Cardiac muscle cell (in vitro differentiated cells and primary cell): ENCODE measurements around the gene CREB5. TPM values are rescaled to one million over a fixed set of nuclear protein-coding genes. Genes with fewer than 3 reads are reported as not detected.

Experiments used
- DNase-seq, 2 donors: peaks; one replicate each; pipeline versions ENCODE4 v3.0.0 to v3.0.0-alpha.2; 2010 to 2017; ENCODE audit warnings: low read depth in 1 of 2, low spot score in 1 of 2
- H3K27ac ChIP-seq: fragments of 200-600 bp; sonication (generic); 2 replicates; pipeline ENCODE4 v1.5.1; 2016
- H3K27me3 ChIP-seq: fragments of 200-600 bp; sonication (generic); 2 replicates; pipeline ENCODE4 v1.6.0; 2016; ENCODE audit warnings: control low read depth
- H3K36me3 ChIP-seq: fragments of 200-600 bp; sonication (generic); 2 replicates; pipeline ENCODE4 v1.5.1; 2016; ENCODE audit warnings: control low read depth
- H3K4me1 ChIP-seq: fragments of 200-600 bp; sonication (generic); 2 replicates; pipeline ENCODE4 v1.8.1; 2017; ENCODE audit warnings: low read depth, mild to moderate bottlenecking, mixed run types
- H3K4me3 ChIP-seq: fragments of 200-600 bp; sonication (generic); 2 replicates; pipeline ENCODE4 v1.5.1; 2016; ENCODE audit warnings: mild to moderate bottlenecking
- H3K9me3 ChIP-seq: fragments of 200-600 bp; sonication (generic); 2 replicates; pipeline ENCODE4 v1.5.1; 2017; ENCODE audit warnings: low read depth, mild to moderate bottlenecking, control low read depth
- CTCF ChIP-seq: IDR thresholded peaks from 2 replicates; pipeline ENCODE4 v1.5.1; 2012; ENCODE audit warnings: low read depth, mild to moderate bottlenecking, low read length
- polyA plus RNA-seq: library from polyadenylated mRNA; unstranded; fragments of >200 nt; fragmentation: Nextera tagmentation; extraction: Ambion mirVana; gene quantifications from 2 replicates; pipeline ENCODE4 v1.2.1, GENCODE V29; 2016
- total RNA-seq: library from RNA; depleted of rRNA; stranded (reverse); fragments of >200 nt; gene quantifications from 2 replicates; pipeline ENCODE4 v1.2.3, GENCODE V29; 2016

Gene CREB5
- total and polyA plus RNA-seq, 2 experiments from 2014 or later, result 4.6 TPM

GRCh38 chr7:28520074-28521015 is 108.0 kb downstream of the CREB5 start:
- Histone ChIP-seq H3K4me1 (peaks cover 6% of the 10 kb centered on the region), H3K27me3 (no peaks in the 10 kb centered on the region), H3K9me3 (no peaks in the 10 kb centered on the region), H3K4me3 (no peak overlapping the region), H3K27ac (no peak overlapping the region), H3K36me3 (no peaks in the 10 kb centered on the region)
- DNase-seq, result no peak
- TF ChIP-seq CTCF, result no peak

GRCh38 chr7:28524978-28525377 is 112.7 kb downstream of the CREB5 start:
- H3K9me3 ChIP-seq, result no peaks in the 10 kb centered on the region
- no peak overlapping the region for H3K4me3 ChIP-seq
- H3K36me3 ChIP-seq, result no peaks in the 10 kb centered on the region
- TF ChIP-seq CTCF, result no peak
- DNase-seq, result no peak
- H3K4me1 ChIP-seq, result no peaks in the 10 kb centered on the region
- no peak overlapping the region for H3K27ac ChIP-seq
- H3K27me3 ChIP-seq, result no peaks in the 10 kb centered on the region

- no peaks in the 10 kb centered on the region for H3K36me3 ChIP-seq
- no peak for TF ChIP-seq CTCF
- H3K4me1 ChIP-seq, result no peaks in the 10 kb centered on the region
- H3K27me3 ChIP-seq, result no peaks in the 10 kb centered on the region
- H3K9me3 ChIP-seq, result no peaks in the 10 kb centered on the region
- H3K4me3 ChIP-seq, result no peak overlapping the region
- no peak for DNase-seq
- no peak overlapping the region for H3K27ac ChIP-seq
These were observed 116.6 kb downstream of the CREB5 start for GRCh38 chr7:28528899-28529298.

GRCh38 chr7:28529755-28530154 is 117.4 kb downstream of the CREB5 start:
- no peak for TF ChIP-seq CTCF
- Histone ChIP-seq H3K4me3 (no peak overlapping the region), H3K4me1 (no peaks in the 10 kb centered on the region), H3K9me3 (no peaks in the 10 kb centered on the region), H3K27ac (no peak overlapping the region), H3K27me3 (no peaks in the 10 kb centered on the region), H3K36me3 (no peaks in the 10 kb centered on the region)
- DNase-seq, result no peak

- Histone ChIP-seq H3K4me3 (no peak overlapping the region), H3K9me3 (no peaks in the 10 kb centered on the region), H3K4me1 (no peaks in the 10 kb centered on the region), H3K27me3 (no peaks in the 10 kb centered on the region), H3K36me3 (no peaks in the 10 kb centered on the region), H3K27ac (no peak overlapping the region)
- peak in 1 of 2 donors; percentile 35 for DNase-seq
- no peak for TF ChIP-seq CTCF
These were observed 118.0 kb downstream of the CREB5 start for GRCh38 chr7:28530175-28530802.
